SK-N-MC (cell line): Measurements from ENCODE around the gene RALGPS1.

Source experiments
- DNase-seq: peaks from one replicate; pipeline ENCODE4 v3.0.0-alpha.2; 2011; ENCODE audit warnings: low read depth, low spot score
- H3K27ac ChIP-seq: fragments of 200-600 bp; sonication (generic); 2 replicates; pipeline ENCODE4 v1.5.1; 2016; ENCODE audit warnings: mixed run types
- H3K36me3 ChIP-seq: fragments of 200-600 bp; sonication (generic); 2 replicates; pipeline ENCODE4 v1.6.1; 2017; ENCODE audit warnings: antibody characterized with exemption, low read length, mixed read lengths; ENCODE audit not compliant: insufficient read depth
- H3K4me3 ChIP-seq: fragments of 200-600 bp; sonication (generic); 2 replicates; pipeline ENCODE4 v1.5.1; 2016
- H3K9ac ChIP-seq: fragments of 200-600 bp; sonication (generic); 2 replicates; pipeline ENCODE4 v1.8.0; 2017; ENCODE audit warnings: mixed run types, mixed read lengths; ENCODE audit not compliant: insufficient read length
- H3K9me3 ChIP-seq: fragments of 200-600 bp; sonication (generic); 2 replicates; pipeline ENCODE4 v1.6.1; 2017; ENCODE audit warnings: low read depth, mild to moderate bottlenecking, antibody characterized with exemption, low read length, moderate library complexity, mixed read lengths
- EZH2 ChIP-seq: fragments of 200-600 bp; sonication (generic); IDR thresholded peaks from one replicate; pipeline ENCODE4 v1.6.1; 2017; ENCODE audit warnings: antibody characterized with exemption
- FOXP2 ChIP-seq: optimal IDR thresholded peaks from 2 replicates; pipeline ENCODE3; 2011; ENCODE audit warnings: mild to moderate bottlenecking, moderate library complexity; ENCODE audit not compliant: insufficient read depth; ENCODE audit errors: extremely low read length, control extremely low read depth
- POLR2AphosphoS5 ChIP-seq: IDR thresholded peaks from 2 replicates; pipeline ENCODE4 v1.6.1; 2012; ENCODE audit warnings: mild to moderate bottlenecking, low read depth, low read length, borderline replicate concordance

Gene RALGPS1

GRCh38 chr9:127221695-127222094 is 307.1 kb downstream of the RALGPS1 start:
- H3K36me3 ChIP-seq: no peaks in the 10 kb centered on the region
- no peak overlapping the region for H3K9ac ChIP-seq
- H3K4me3 ChIP-seq: no peak overlapping the region
- TF ChIP-seq FOXP2 (no peak), POLR2AphosphoS5 (no peak), EZH2 (no peak)
- DNase-seq: no peak
- H3K9me3 ChIP-seq: no peaks in the 10 kb centered on the region
- H3K27ac ChIP-seq: no peak overlapping the region

GRCh38 chr9:127222388-127223095 is 308.0 kb downstream of the RALGPS1 start:
- no peak overlapping the region for H3K9ac ChIP-seq
- no peak overlapping the region for H3K27ac ChIP-seq
- no peak overlapping the region for H3K4me3 ChIP-seq
- no peaks in the 10 kb centered on the region for H3K9me3 ChIP-seq
- DNase-seq: no peak
- H3K36me3 ChIP-seq: no peaks in the 10 kb centered on the region
- no peak for TF ChIP-seq FOXP2
- TF ChIP-seq POLR2AphosphoS5: no peak
- no peak for TF ChIP-seq EZH2

GRCh38 chr9:127223266-127223665 is 308.7 kb downstream of the RALGPS1 start:
- no peak for DNase-seq
- no peaks in the 10 kb centered on the region for H3K9me3 ChIP-seq
- no peaks in the 10 kb centered on the region for H3K36me3 ChIP-seq
- H3K4me3 ChIP-seq: no peak overlapping the region
- H3K9ac ChIP-seq: no peak overlapping the region
- TF ChIP-seq POLR2AphosphoS5 (no peak), FOXP2 (no peak), EZH2 (no peak)
- no peak overlapping the region for H3K27ac ChIP-seq

GRCh38 chr9:127223810-127224177 is 309.2 kb downstream of the RALGPS1 start:
- no peak for TF ChIP-seq POLR2AphosphoS5
- no peak for TF ChIP-seq EZH2
- TF ChIP-seq FOXP2: no peak
- no peak overlapping the region for H3K27ac ChIP-seq
- H3K36me3 ChIP-seq: no peaks in the 10 kb centered on the region
- no peak overlapping the region for H3K9ac ChIP-seq
- H3K9me3 ChIP-seq: no peaks in the 10 kb centered on the region
- no peak for DNase-seq
- peak overlapping the region; percentile 94 for H3K4me3 ChIP-seq

DNA sequence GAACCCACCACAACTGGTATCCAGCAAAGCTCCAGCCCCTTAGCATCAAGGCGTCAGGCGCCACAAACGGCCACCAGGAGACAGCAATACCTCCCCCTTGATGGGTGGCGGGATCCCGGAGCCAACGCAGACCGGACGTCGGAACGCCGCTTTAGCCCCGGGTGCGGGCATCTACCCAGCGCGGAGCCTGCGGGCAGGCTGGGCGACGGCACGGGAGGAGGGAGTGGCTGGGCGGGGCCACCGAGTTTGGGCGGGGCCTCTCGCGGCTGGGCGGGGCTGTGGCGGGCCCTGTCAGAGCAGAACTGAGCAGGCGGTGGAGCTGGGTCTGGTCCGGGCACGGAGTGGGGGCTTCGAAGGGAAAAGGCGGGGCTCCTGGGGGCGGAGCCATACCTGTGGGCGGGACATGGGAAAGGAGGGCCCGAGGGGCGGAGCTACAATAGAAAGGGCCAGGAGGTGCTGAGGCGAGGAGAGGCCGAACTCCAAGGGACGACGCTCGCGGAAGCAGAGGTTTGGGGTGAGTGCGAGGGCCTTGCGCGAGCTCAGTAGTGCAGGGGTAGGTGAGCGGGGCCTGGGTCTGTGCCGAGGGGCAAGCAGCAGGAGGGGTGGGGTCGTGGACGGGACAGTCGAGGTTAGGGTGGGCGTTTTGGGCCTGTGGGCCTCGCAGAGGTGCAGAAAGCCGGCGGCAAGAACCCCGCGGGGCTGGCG is 309.7 kb downstream of the RALGPS1 start:
- H3K4me3 ChIP-seq: peak overlapping the region; percentile 94
- peak; percentile 39 for DNase-seq
- H3K27ac ChIP-seq: peak overlapping the region; percentile 84; the same call in 1 of the 2 replicates
- TF ChIP-seq EZH2 (no peak), POLR2AphosphoS5 (peak; percentile 43; the same call in 1 of the 2 replicates), FOXP2 (no peak)
- H3K36me3 ChIP-seq: no peaks in the 10 kb centered on the region
- H3K9me3 ChIP-seq: no peaks in the 10 kb centered on the region
- H3K9ac ChIP-seq: peak overlapping the region; percentile 68

DNA sequence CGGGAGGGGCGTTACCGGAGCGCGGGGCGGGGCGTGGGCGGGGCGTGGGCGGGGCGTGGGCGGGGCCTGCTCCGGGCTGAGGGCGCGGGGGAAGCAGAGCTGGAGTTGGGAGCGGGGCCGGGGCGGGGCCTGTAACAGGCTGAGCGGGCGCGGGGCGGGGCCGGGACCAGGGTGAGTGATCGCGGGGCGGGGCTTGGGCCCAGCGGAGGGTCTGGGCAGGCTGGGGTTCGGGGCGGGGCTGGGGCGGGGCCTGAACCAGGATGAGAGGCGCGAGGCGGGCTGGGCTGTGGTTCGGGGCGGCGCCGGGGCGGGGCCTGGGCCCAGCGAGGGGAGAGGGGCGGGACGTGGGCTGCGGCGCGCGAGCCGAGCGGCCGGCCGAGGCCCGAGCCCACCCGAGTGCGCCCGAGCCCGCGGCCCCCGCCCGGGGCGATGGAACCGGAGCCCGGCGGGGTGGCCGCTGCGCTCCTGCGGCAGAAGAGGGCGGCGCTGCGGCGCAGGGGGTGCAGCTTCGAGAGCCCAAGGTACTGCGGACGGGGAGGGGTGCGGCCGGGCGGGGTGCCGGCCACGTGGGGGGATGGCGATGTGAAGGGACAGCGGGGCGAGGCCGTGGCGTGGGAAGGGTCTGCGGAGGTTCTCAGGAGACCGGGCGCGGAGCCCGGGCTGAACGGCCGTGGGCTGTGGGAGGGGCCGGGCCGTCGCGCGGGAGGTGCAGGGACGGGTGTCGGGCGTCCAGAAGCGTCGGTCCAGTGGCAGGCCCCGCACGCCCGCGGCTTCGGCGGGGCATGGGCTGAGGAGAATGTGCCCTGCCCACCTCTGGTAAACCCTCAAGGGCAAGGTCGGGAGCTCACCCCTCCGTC is 310.5 kb downstream of the RALGPS1 start:
- Histone ChIP-seq H3K9me3 (no peaks in the 10 kb centered on the region), H3K9ac (peak overlapping the region; percentile 75), H3K36me3 (no peaks in the 10 kb centered on the region), H3K27ac (peak overlapping the region; percentile 84; the same call in 1 of the 2 replicates), H3K4me3 (peak overlapping the region; percentile 94)
- DNase-seq: no peak
- no peak for TF ChIP-seq POLR2AphosphoS5
- no peak for TF ChIP-seq FOXP2
- TF ChIP-seq EZH2: no peak

- Histone ChIP-seq H3K9ac (no peak overlapping the region), H3K4me3 (peak overlapping the region; percentile 87; the same call in 1 of the 2 replicates), H3K36me3 (no peaks in the 10 kb centered on the region), H3K27ac (no peak overlapping the region), H3K9me3 (no peaks in the 10 kb centered on the region)
- no peak for DNase-seq
- TF ChIP-seq FOXP2 (no peak), EZH2 (no peak), POLR2AphosphoS5 (no peak)
These were observed 311.4 kb downstream of the RALGPS1 start for GRCh38 chr9:127225801-127226625.
